Endothelial cell of umbilical vein (primary cell): Measurements from ENCODE around the gene MAGT1. TPM values are rescaled to one million over a fixed set of nuclear protein-coding genes. Genes with fewer than 3 reads are reported as not detected.

ENCODE experiments used
- BruUV-seq: library from RNA; stranded (reverse); fragments of 400-500 nt; replicated peaks from 2 replicates; lab custom pipeline; 2021; lab: Mats Ljungman, UMichigan
- CTCF ChIA-PET: fragments of 300-600, 350-600 bp; sonication (Branson Sonifier 250); formaldehyde crosslinking; loops from one replicate; lab custom pipeline; 2021; ENCODE audit warnings: antibody characterized with exemption, inconsistent platforms; lab: Charles Lee
- POLR2A ChIA-PET: fragments of 300-600, 350-600 bp; sonication (Branson Sonifier 250); formaldehyde crosslinking; loops from one replicate; lab custom pipeline; 2021; ENCODE audit warnings: antibody characterized with exemption, inconsistent platforms; lab: Charles Lee
- DNase-seq: peaks from one replicate; pipeline ENCODE4 v3.0.0-alpha.2; 2011; ENCODE audit warnings: low read depth, low spot score
- FAIRE-seq: peaks from 2 replicates; lab custom pipeline; 2011; peaks lifted over from hg19 to GRCh38; lab: Jason Lieb, UNC
- H2AFZ ChIP-seq: 2 replicates; pipeline ENCODE4 v1.6.0; 2012; ENCODE audit warnings: low read depth, low read length, control low read depth, inconsistent platforms
- H3K27ac ChIP-seq: 2 replicates; pipeline ENCODE4 v1.5.1; 2011; ENCODE audit warnings: low read depth, mild to moderate bottlenecking, control low read depth, low read length, moderate library complexity; ENCODE audit not compliant: insufficient read depth
- H3K27me3 ChIP-seq, 2 experiments: 2 replicates each; pipeline versions ENCODE4 v1.6.0 to v1.6.1; 2011; ENCODE audit warnings: low read length in 2 of 2, mixed read lengths in 1 of 2; ENCODE audit not compliant: control insufficient read depth in 2 of 2, insufficient read depth in 2 of 2
- H3K36me3 ChIP-seq, 2 experiments: 2 replicates in 1 of 2; 3 replicates in 1 of 2; pipeline ENCODE4 v1.5.1; 2011; ENCODE audit warnings: low read length in 2 of 2, mild to moderate bottlenecking in 1 of 2, moderate library complexity in 1 of 2; ENCODE audit not compliant: control insufficient read depth in 2 of 2, insufficient read depth in 2 of 2; ENCODE audit errors: extremely low read depth in 1 of 2
- H3K4me1 ChIP-seq: 3 replicates; pipeline ENCODE4 v1.5.1; 2011; ENCODE audit warnings: mild to moderate bottlenecking, low read length; ENCODE audit not compliant: control insufficient read depth, insufficient read depth; ENCODE audit errors: extremely low read depth
- H3K4me2 ChIP-seq: 2 replicates; pipeline ENCODE4 v1.6.1; 2011; ENCODE audit warnings: low read length, control low read depth, mixed read lengths; ENCODE audit not compliant: insufficient read depth
- H3K4me3 ChIP-seq, 3 experiments: fragments of 200-600 bp in 1 of 3; sonication (generic), shearing (Covaris generic) in 1 of 3; replicated peaks in 1 of 3; 2 replicates each; pipeline ENCODE4 v1.5.1; 2011 to 2016; ENCODE audit warnings: control low read depth in 3 of 3, low read length in 3 of 3, mild to moderate bottlenecking in 2 of 3, inconsistent platforms in 1 of 3, low read depth in 1 of 3, moderate library complexity in 1 of 3; ENCODE audit not compliant: insufficient read depth in 1 of 3
- H3K79me2 ChIP-seq: 2 replicates; pipeline ENCODE4 v1.6.0; 2012; ENCODE audit warnings: low read length, inconsistent platforms; ENCODE audit not compliant: control insufficient read depth, insufficient read depth
- H3K9ac ChIP-seq: replicated peaks from 2 replicates; pipeline ENCODE3; 2011; ENCODE audit warnings: low read length, control low read depth; ENCODE audit not compliant: insufficient read depth; ENCODE audit errors: extremely low read depth
- H3K9me1 ChIP-seq: replicated peaks from 3 replicates; pipeline ENCODE4 v1.6.0; 2011; ENCODE audit warnings: mild to moderate bottlenecking, low read length; ENCODE audit not compliant: control insufficient read depth, insufficient read depth; ENCODE audit errors: extremely low read depth
- H3K9me3 ChIP-seq: replicated peaks from 2 replicates; pipeline ENCODE4 v1.5.1; 2012; ENCODE audit warnings: low read length, inconsistent platforms; ENCODE audit not compliant: control insufficient read depth, insufficient read depth
- H4K20me1 ChIP-seq: replicated peaks from 2 replicates; pipeline ENCODE3; 2011; ENCODE audit warnings: mild to moderate bottlenecking, low read length; ENCODE audit not compliant: control insufficient read depth, insufficient read depth; ENCODE audit errors: extremely low read depth
- CTCF ChIP-seq, 2 donors: IDR thresholded peaks; 1 replicate in 1 of 2; 2 replicates in 1 of 2; pipeline ENCODE4 v1.5.1; 2011; ENCODE audit warnings: low read length in 2 of 2, mild to moderate bottlenecking in 2 of 2, moderate library complexity in 2 of 2, control low read depth in 1 of 2, inconsistent platforms in 1 of 2, low read depth in 1 of 2; ENCODE audit not compliant: insufficient read depth in 1 of 2; ENCODE audit errors: extremely low read depth in 1 of 2
- EZH2 ChIP-seq: IDR thresholded peaks from 2 replicates; pipeline ENCODE4 v1.6.1; 2012; ENCODE audit warnings: borderline replicate concordance, low read depth, mild to moderate bottlenecking, moderate library complexity, low read length, inconsistent platforms; ENCODE audit not compliant: severe bottlenecking
- FOS ChIP-seq: IDR thresholded peaks from 2 replicates; pipeline ENCODE4 v1.6.1; 2011; ENCODE audit warnings: mild to moderate bottlenecking, low read length, moderate library complexity, borderline replicate concordance; ENCODE audit not compliant: insufficient read depth
- GATA2 ChIP-seq: IDR thresholded peaks from 2 replicates; pipeline ENCODE4 v1.7.0; 2011; ENCODE audit warnings: low read depth, mild to moderate bottlenecking, moderate library complexity, mixed read lengths, low read length; ENCODE audit not compliant: insufficient read length, insufficient read depth
- JUN ChIP-seq: IDR thresholded peaks from 2 replicates; pipeline ENCODE4 v1.6.1; 2011; ENCODE audit warnings: borderline replicate concordance, low read depth; ENCODE audit not compliant: insufficient read length, insufficient read depth
- MYC ChIP-seq: IDR thresholded peaks from one replicate; pipeline ENCODE4 v1.6.1; 2011; ENCODE audit warnings: mild to moderate bottlenecking, low read depth, low read length
- POLR2A ChIP-seq: IDR thresholded peaks from 2 replicates; pipeline ENCODE4 v1.6.1; 2012; ENCODE audit warnings: low read depth, mild to moderate bottlenecking, control low read depth, low read length
- POLR2AphosphoS5 ChIP-seq: IDR thresholded peaks from 2 replicates; pipeline ENCODE4 v1.6.1; 2012; ENCODE audit warnings: low read depth, mild to moderate bottlenecking, control low read depth, low read length, moderate library complexity; ENCODE audit not compliant: insufficient read depth
- dilution Hi-C: fragments of 300-500 bp; cut with MboI; formaldehyde crosslinking; loops from one replicate; pipeline ENCODE4 v1.15.0; 2019; ENCODE audit warnings: low sequenced_read_pairs; ENCODE audit not compliant: extremely low pct_ligation_motif_present
- intact Hi-C: fragments of 100-400 bp; cut with micrococcal nuclease; formaldehyde crosslinking; loops from one replicate; pipeline ENCODE4 v1.10.0; 2022
- polyA plus RNA-seq, 4 experiments: library from polyadenylated mRNA; depleted of rRNA in 3 of 4; stranded (reverse) in 3 of 4; unstranded in 1 of 4; fragments of >200 nt; gene quantifications; 2 replicates each; pipeline versions ENCODE4 v1.2.1 to v1.2.3, GENCODE V29; 2011 to 2012; ENCODE audit warnings: missing spikeins in 1 of 4
- total RNA-seq: library from RNA; stranded (reverse); gene quantifications from 2 replicates; pipeline ENCODE4 v1.2.3, GENCODE V29; 2021
- TF ChIP-seq, protein P1 (sequence below): IDR thresholded peaks from 2 replicates; pipeline ENCODE4 v1.6.1; 2011; ENCODE audit not compliant: insufficient read depth, insufficient read length

Gene MAGT1
- total and polyA plus RNA-seq, 2 donors (not counting 3 experiments of a cell fraction or from before 2014, with no cell fraction given), result 36.3 to 66.9 TPM

DNA sequence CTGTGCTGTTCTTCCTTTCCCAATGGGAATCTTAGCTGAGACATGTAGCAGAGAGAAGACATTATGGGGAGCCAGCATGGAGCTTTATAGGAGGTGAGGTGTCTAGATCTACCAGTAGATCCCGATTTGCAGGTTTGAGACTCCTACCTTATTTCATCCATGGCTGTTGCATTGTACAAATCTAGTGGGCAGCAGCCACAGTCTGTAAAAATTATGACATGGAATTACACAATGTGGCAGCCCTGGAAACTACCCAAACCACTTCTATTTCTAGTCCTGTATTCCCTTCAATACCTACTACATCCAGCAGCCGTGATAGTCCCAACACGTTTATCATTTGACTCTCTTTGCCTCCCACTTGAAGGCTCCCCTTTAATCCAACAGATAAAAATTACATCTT is 23.3 kb upstream of the MAGT1 start:
- H3K9ac ChIP-seq, result no peak overlapping the region
- no peaks in the 10 kb centered on the region for H3K27me3 ChIP-seq
- no peak for DNase-seq
- intact Hi-C loops (no loop called here), dilution Hi-C loops (no loop called here)
- no peak overlapping the region for H3K4me2 ChIP-seq
- CTCF ChIA-PET, result interaction anchor here (1.3 to 1.4 kb wide), 2 partner anchors 10 to 19 kb away, joined by 3 read pairs; partner anchors contain the start of gene COX7B
- H2AFZ ChIP-seq, result no peak overlapping the region
- TF ChIP-seq POLR2AphosphoS5 (no peak), CTCF (IDR thresholded peaks at IDR 0.05; ENCODE audit: extremely low read depth in 1 of 2, insufficient read depth in 1 of 2, low read depth in 1 of 2, low read length in 2 of 2) (no peak), GATA2 (no peak), FOS (no peak), EZH2 (no peak), POLR2A (no peak), MYC (no peak), JUN (no peak)
- TF ChIP-seq, protein P1, sequence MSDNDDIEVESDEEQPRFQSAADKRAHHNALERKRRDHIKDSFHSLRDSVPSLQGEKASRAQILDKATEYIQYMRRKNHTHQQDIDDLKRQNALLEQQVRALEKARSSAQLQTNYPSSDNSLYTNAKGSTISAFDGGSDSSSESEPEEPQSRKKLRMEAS, result no peak
- POLR2A ChIA-PET, result no interaction called here
- H3K4me1 ChIP-seq, result no peaks in the 10 kb centered on the region
- no TSS peak for BruUV-seq
- no peak for FAIRE-seq
- H3K79me2 ChIP-seq, result no peaks in the 10 kb centered on the region
- H4K20me1 ChIP-seq, result no peaks in the 10 kb centered on the region
- no peaks in the 10 kb centered on the region for H3K9me1 ChIP-seq
- no peak overlapping the region for H3K4me3 ChIP-seq
- H3K27ac ChIP-seq, result no peak overlapping the region
- no peaks in the 10 kb centered on the region for H3K9me3 ChIP-seq
- H3K36me3 ChIP-seq, result no peaks in the 10 kb centered on the region
